NCI-H526 treated with DMSO at 0.1 percent for 48 hours (cell line): ENCODE measurements around the gene SAMD8.
"Not testable (repeated sequence)": the region's sequence is repeated elsewhere in the genome, so short reads cannot be mapped to it uniquely, and the experiment has no call there.

Experiments used
- DNase-seq: peaks from one replicate; lab custom pipeline; 2025; lab: John Stamatoyannopoulos, UW

The SAMD8 gene

DNA sequence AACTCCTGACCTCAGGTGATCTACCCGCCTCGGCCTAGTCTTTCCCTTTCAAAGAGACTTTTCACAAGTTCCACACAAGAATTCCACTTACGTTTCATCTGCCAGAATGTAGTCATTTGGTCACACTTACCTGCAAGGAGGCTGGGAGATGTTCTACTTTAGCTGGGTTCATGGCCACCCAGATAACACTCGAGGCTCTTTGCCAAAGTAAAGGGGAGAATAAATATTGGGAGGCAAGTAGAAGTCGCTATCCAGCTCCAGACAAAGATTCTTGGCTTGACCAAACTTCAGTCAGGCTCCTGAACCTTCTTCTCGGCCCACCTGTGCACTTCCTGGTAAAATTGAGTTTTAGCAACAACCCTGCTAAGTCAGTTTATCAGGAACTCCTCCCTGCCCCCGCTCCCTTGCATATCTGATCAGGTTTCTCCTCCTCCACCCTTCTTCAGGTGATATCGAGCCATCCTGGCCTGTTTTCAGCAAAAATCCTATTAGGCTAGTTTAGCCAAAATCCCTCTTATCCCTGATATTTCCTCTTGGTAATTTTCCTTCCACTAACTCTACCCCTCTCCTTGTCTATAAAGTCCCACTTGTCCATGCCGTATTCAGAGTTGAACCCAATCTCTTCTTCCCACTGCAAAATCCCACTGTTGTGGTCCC is 25.1 kb upstream of the SAMD8 start:
- DNase-seq: no peak

GRCh38 chr10:75088640-75089039 is 22.8 kb upstream of the SAMD8 start:
- DNase-seq: no peak

GRCh38 chr10:75089634-75090033 is 21.8 kb upstream of the SAMD8 start:
- no peak for DNase-seq

- DNase-seq: no peak
Measured at GRCh38 chr10:75091146-75091545, 20.3 kb upstream of the SAMD8 start.

DNA sequence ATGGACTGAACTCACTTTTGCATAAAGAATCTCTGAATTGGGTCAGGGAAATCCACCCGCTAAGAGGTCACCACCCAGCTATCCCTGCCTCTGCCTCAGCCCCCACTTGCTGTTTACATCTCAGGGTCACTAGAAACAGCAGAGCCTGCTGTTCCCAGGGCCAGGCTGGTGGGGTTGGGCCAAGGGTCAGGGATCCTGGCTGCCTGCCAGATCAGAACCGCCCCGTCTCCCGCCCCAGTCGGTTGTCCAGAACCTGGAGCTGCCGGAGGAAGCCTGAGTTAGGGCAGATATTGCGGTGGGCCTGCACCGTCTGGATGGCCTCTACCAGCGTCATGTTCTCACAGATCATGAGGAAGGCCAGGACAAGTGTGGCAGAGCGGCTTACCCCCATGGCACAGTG is 17.0 kb upstream of the SAMD8 start:
- no peak for DNase-seq

- DNase-seq: no peak
Measured at GRCh38 chr10:75095631-75096030, 15.8 kb upstream of the SAMD8 start.

DNA sequence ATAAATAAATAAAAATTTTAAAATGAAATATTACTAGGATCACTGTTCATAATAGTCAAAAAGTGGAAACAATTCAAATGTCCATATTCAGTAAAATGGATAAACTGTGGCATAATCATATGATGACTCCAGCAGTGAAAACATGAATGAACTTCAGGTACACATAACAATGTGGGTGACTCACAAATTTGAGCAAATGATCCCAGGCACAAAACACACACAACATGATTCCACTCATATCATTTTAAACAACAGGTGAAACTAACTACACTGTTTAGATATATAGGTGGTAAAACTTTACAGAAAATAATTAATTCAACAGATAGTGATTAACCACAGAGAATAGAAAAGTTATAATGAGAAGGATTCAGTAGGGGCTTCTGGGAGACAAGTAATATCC is 14.7 kb upstream of the SAMD8 start:
- DNase-seq: no peak

DNA sequence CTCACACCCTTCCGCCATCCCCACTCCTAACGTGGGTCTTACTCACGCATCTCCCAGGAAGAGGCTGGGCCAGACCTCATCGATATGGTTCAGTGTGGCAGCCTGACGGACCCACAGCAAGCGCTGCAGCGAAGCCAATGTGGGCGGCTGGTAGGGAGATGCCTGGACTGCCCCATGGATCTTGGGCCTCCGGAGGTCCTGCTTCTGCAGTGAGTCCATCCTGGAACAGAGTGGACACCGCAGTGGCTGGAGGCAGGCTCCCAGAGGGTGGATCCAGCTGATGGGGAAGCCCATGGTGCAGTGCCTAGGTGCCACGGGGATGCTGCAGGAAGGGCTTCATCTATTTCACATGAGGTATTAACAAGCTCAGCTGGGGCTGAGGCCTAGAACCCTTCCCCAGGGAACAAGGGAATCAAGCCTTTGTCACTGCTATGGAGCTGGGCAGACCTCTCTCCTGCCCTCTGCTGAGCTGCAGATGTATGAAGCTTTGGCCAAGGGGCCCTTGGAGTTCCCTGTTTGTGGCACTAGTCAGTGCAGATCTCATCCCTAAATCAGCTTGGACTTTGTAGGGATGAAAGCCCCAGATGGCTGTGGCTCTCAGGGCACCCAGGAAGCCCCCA is 13.7 kb upstream of the SAMD8 start:
- DNase-seq: no peak

DNA sequence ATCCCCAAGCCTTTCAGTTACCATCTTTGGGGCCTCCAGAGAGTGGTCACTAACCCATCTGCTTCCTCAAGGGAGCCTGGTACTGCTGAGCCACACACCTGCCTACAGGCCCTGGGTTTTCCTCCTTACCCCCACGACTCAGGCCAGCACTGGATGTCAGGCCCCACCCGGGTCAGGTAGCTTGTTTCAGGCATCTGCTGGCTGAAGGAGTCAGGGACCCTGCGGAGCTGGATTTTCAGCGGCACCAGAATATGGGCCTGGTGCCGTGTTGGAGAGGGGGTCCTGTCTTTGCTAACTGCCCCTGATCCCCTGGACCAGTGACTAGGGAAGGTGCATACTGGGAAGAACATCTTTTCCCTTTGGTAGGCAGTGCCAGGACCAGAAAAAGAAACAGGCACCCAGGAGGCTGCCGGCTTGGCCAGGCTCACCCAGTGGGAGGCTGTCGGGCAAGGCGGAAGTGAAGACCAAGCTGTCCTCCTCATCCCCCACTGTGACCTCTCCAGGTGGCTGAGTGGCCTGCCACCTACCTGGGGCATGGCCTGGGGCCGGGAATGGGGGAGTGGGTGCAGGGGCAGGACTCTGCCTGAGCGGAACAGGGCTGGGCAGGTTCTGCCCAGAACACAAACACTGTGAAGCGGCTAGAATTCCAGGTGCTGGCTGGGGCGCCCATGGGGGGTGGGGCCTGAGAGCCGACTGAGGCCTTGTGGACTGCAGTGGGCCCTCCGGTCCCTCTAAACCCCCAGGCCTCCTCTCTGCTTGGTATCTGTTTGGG is 12.4 kb upstream of the SAMD8 start:
- no peak for DNase-seq

GRCh38 chr10:75099952-75100763 is 11.3 kb upstream of the SAMD8 start:
- no peak for DNase-seq

- DNase-seq: no peak
Measured at GRCh38 chr10:75100764-75101291, 10.6 kb upstream of the SAMD8 start.

DNA sequence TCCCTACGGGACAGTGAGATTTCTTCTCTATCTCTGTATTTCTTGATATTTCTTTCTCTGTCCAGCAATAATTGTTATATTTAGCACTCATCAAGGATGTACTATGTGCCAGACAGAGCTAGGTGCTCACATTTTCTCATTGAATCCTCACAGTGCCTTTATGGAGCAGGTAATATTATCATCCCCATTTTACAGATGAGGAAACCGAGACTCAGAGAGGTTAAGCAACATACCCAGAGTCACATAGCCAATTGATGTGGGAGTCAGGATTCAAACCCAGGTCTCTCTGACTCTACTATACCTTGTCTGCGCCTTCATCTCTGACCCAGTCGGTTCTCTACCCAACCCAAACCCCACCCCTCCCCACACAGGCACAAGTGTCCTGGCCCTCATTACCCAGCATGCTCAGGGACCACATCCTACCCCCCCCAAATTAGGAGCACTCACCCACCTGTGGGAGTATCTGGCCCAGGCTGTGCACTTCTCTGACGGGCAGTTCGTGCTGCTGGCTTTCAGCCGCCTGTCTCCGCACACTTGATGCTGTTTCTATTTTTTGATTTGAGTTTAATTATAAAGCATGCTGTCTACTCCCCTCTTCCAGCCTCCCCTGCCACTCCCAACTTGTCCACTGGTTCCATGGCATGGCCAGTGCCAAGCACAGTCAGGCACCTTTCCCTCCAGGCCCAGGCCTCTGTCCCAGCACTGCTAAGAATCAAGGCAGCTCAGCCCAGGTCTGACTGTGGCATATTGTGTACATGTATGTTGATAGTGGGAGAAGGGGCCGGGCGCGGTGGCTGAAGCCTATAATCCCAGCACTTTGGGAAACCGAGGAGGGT is 9.8 kb upstream of the SAMD8 start:
- DNase-seq: no peak

GRCh38 chr10:75102830-75103673 is 8.4 kb upstream of the SAMD8 start:
- no peak for DNase-seq

DNA sequence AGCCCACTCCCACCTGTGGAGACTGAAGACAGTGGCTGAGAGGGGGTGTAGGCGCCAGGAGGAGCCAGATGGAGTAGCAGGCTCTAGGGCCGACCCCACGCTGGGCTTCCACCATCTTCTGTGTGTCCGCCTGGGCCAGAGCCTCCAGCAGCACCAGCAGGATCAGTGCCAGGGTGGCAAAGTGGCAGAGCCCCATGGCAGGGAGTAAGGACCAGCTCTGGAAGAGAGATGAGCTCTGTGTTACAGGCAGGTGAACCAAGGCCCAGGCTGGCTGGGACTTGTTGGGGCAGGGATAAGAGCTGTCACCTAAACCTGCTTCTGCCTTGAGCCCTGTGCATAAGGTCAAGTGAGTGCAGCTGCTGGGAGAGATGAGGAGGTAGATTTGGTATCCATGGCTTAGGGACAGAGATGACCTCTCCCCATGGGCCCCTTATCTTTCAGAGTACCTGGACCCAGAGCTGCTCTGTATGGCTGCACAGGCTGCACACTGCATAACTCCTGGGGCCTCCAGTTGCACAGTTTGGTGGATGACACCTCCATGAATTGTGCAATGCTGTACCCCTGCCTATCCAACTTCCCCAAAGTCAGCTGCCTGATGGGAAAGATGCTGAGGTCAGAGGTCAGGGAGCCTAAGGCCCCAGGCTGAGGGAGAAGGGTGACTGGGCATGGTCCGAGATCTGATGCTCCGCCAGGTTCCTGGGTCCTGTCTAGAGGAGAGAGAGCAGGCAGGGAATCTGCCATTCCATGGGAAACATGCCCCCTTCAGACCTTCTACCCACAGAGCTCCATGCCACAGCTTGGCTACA is 7.4 kb upstream of the SAMD8 start:
- no peak for DNase-seq

- no peak for DNase-seq
Measured at GRCh38 chr10:75104842-75105241, 6.6 kb upstream of the SAMD8 start.

DNA sequence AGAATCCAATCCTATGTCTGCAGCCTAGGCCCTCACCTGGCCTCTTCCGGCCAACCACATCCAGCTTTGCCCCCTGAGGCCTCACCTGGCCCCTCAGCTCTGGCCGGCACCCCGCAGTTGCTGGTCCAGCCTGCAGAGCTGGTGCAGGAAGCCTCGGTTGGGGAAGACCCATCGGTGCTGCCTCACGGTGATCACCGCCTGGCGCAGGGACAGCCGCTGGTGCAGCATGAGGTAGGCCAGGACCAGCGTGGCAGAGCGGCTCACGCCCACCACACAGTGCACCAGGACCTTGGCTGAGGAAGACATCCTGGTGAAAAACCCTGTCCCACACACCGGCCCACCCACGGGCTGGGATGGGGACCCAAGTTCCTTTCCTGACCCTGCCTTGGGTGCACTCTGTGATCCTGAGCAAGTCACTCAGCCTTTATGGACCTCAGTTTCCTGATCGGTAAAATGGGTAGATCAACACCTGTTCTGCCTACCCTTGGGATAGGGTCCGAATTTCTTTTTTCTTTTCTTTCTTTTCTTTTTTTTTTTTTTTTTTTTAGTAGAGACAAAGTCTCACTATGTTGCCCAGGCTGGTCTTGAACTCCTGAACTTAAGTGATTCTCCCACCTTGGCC is 5.8 kb upstream of the SAMD8 start:
- no peak for DNase-seq

- no peak for DNase-seq
Measured at GRCh38 chr10:75106242-75106641, 5.2 kb upstream of the SAMD8 start.

DNA sequence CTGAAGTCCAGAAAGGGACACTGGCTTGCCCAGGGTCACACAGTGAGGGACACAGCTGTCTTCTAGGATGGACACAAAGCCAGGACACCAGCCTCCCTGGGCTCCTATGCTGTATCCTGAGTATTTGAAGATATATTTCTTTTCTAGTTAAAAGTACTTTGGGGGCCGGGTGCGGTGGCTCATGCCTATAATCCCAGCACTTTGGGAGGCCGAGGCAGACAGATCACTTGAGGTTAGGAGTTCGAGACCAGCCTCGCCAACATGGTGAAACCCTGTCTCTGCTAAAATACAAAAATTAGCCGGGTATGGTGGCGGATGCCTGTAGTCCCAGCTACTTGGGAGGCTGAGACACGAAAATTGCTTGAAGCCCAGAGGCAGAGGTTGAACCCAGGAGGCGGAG is 4.6 kb upstream of the SAMD8 start:
- DNase-seq: not testable (repeated sequence)
